Inferior parietal cortex (tissue), 1 donor: Measurements from ENCODE around the gene ASIC4.

Experiments used
- DNase-seq: peaks from one replicate; pipeline ENCODE4 v3.0.0-alpha.2; 2016; ENCODE audit errors: extremely low spot score

ASIC4 gene

DNA sequence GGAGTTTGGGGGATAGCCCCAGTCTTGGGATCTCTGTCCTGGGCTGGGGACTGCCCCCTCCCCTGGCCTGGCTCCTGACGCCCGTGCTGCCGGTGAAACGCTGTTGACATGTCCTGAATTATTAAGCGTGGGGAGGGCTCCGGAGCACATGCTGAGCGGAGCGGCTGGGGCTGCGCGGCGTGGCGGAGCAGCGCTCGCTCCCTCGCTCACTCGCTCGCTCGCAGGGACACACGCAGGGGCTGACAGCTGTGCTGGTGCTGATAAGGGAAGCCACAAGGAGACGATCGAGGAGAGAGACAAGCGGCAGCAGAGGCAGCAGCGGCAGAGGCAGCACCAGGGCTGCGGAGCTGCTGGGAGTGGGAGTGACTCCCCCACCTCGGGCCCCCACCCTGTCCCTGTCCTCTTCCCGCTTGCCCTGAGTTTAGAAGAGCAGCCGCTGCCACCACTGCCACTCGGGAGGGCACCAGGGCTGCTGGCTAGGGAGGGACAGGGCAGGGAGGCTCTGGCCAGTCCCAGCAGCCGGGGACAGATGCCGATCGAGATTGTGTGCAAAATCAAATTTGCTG, at the start of gene ASIC4:
Gene ASIC4 (plus strand): TSS at position 287 of the 566 bp plus-strand sequence. CDS start 243 bp downstream, at position 530.
- peak; percentile 39 for DNase-seq

GRCh38 chr2:219465659-219466561, 48.4 kb upstream of the ASIC4 start:
- no peak for DNase-seq

DNA sequence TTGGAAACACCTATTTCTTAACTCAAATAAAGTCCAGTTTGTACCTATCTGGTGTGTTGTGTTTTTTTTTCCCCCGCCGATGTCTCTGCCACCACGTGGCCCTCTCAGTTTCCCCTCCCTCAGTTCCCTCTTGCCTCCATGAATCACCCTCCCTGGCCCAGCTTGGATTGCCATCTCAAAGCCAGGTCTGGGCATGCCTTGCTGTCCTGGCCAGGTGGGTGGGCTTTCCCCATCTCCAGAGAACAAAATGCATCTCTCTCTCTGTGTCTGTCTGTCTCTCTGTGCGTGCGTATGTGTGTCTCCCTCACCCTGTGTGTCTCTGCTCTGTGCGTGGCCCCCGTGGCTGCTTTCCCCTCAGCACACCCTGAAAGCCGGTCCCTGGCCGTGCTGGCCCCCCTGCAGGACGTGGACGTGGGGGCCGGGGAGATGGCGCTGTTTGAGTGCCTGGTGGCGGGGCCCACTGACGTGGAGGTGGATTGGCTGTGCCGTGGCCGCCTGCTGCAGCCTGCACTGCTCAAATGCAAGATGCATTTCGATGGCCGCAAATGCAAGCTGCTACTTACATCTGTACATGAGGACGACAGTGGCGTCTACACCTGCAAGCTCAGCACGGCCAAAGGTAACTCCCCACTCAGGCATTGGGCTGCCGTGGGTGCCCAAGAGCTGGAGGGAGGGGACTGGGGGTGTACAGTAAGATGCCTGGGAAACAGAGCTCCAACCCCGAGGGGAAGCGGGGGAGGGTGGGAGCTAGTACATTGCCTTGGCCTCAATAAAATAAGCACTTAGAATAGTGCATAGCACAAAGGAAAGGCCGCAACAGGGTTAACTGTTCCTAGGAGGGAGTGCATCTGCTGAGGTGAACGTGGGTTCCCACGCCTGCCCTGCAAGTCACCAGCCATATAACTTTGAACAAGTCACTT, 47.2 kb upstream of the ASIC4 start:
- DNase-seq = no peak

DNA sequence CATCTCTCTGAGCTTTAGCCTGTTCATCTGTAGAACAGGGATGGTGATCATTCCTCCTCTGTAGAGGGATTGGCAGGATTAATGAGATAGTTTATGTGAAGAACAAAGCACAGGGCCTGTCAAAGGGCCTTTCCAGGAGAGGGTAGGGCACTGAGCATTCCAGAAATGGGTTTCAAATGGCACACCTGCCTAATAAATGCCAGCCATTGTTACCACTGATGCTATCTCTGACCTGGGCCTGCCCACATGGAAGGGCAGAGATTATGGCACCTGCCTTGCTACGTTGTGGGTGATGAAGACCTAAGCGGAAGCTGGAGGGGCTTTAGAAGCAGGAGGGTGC, 46.6 kb upstream of the ASIC4 start:
- DNase-seq = no peak

GRCh38 chr2:219468410-219469185, 45.7 kb upstream of the ASIC4 start:
- DNase-seq = no peak

DNA sequence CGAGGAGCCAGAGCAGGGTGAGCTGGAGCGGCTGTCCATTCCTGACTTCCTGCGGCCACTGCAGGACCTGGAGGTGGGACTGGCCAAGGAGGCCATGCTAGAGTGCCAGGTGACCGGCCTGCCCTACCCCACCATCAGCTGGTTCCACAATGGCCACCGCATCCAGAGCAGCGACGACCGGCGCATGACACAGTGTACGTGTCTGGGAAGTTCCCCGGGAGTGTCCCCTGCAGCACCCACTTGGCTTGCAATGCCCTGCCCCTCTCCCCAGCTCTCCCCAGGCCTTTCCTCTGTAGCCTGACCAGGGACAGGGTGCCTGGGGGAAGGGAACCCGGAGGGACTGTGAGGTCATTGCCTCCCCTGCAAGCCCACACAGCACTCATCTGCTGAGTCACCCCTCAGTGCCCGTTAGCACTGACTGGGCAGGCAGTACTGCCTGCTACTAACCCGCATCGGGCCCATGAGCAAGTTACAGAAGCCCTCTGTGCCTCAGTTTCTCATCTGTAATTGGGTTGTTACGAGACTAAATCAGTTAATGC, 45.0 kb upstream of the ASIC4 start:
- DNase-seq = no peak

DNA sequence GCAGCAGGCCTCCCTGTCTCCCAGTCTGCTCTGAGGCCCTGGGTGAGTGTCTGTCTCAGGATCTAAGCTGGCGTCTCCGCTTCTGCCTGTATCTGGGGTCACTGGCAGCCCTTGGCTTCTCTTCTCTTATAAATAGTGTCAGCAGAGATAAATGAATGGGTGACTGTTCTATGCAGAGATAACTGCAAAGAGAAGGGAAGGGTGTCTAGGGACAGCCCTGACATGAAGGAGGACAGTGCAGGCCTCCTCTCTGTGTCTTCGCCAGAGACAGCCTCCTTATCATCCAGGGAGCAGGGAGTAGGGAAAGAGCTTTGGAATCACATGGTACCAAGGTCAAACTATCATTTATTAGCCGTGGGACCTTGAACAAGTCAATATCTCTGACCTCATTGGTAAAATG, 43.9 kb upstream of the ASIC4 start:
- DNase-seq = no peak

DNA sequence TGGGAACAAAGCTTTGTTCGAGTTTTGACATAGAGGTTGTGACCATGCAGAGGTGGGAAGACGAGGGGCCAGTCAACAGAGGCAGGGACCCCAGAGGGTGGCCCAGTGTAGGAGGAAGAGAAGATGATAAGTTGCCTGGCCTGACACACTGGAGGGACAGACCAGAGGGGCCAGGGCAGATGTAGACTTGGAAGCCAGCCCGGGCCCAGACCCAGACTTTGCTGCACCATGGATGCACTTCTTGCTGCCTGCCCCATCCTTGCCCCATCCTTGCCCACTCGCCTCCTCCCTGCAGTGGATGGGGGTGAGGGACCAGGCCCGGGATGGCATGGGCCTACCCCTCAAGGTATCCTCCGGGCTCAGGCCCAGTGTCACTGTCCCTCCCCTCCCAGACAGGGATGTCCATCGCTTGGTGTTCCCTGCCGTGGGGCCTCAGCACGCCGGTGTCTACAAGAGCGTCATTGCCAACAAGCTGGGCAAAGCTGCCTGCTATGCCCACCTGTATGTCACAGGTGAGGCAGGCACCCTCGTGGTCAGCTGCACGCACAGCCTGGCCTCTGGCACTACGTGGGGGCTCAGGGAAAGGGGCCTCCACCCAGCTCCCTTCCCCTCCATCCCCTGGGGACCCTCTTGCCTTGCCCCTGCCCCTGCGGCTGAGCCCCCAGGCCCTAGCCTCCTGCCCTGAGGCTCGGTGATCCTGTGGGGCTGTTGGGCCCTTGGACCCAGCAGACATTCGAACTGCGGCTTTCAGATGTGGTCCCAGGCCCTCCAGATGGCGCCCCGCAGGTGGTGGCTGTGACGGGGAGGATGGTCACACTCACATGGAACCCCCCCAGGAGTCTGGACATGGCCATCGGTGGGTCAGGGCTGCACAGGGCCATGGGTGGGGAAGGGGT, 42.6 kb upstream of the ASIC4 start:
- DNase-seq = no peak

GRCh38 chr2:219472629-219473187, 41.6 kb upstream of the ASIC4 start:
- DNase-seq = no peak

DNA sequence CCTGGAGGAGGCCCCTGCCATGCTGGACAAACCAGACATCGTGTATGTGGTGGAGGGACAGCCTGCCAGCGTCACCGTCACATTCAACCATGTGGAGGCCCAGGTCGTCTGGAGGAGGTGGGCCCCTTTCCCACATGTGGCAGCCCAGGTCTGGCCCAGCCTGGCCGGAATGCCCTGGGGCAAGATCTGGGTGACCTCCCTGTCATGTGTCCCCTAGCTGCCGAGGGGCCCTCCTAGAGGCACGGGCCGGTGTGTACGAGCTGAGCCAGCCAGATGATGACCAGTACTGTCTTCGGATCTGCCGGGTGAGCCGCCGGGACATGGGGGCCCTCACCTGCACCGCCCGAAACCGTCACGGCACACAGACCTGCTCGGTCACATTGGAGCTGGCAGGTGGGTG, 40.8 kb upstream of the ASIC4 start:
- DNase-seq = no peak

DNA sequence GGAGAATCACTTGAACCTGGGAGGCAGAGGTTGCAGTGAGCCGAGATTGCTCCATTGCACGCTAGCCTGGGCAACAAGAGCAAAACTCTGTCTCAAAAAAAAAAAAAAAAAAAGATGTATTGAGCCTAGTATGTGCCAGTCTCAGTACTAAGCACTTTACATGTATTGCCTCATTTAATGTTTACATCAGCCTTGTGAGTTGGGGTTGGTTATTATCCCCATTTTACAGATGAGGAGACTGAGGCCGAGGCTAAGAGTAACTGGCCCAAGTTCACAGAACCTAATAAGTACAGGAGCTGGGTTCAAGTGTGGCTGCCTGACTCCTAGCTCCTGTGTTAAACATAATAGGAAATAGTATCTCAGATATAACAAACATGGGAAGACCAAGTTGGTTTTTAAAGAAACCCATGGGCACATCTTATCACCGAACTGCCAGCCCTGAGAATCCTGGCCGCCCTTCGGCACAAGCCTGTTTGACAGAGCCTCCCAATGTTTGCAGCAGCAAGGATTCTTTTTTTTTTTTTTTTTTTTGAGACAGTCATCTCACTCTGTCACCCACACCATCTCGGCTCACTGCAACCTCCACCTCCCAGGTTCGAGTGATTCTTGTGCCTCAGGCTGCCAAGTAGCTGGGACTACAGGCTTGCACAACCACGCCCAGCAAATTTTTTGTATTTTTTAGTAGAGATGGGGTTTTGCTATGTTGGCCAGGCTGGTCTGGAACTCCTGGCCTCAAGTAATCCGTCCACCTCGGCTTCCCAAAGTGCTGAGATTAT, 39.8 kb upstream of the ASIC4 start:
- DNase-seq = no peak

- DNase-seq = no peak
Observed at GRCh38 chr2:219475278-219475677, 39.0 kb upstream of the ASIC4 start.

DNA sequence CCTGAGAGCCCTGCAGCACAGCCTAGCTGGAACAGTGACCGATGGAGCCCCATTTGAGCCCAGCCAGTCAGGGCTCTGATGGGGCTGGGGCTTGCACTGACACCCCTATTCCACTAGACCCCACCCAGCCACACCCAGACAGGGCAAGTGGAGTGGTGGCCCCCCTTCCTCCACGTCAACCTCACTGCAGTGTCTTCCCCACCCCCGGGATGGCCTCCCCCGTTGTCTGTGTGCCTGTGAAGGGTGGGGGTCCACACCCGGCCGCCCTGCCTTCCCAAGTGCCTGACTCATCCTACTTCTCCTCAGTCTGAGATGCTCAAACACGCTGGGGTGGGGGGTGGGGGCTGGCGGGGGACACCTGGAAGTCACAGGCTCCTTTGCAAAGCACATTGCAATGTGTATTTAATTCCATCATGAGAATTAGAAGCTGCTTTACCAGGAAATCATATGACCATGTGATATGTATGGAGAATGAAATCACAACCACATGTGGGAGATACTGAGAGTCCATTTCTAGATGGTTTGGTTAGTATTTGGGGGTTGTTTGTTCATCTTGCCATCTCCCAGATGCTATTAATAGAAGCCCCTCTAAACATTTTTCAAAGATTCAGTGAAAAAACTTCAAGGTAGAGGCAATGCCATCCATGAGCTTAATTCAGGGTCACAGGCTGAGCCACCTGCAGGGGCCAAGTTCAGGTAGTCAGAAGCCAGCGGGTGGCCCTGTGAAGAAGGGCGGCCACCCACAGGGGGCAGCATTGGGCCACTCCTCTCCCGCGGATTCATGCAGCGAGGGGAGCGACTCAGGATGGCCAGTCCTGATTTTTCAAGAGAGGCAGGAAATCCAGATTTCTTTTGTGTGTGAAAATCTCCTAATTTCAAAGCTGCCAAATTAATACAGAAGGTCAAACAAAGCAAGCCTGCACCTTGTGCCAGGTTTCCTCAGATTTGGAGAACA, 38.3 kb upstream of the ASIC4 start:
- DNase-seq = peak; percentile 59

GRCh38 chr2:219476652-219477151, 37.6 kb upstream of the ASIC4 start:
- no peak for DNase-seq

DNA sequence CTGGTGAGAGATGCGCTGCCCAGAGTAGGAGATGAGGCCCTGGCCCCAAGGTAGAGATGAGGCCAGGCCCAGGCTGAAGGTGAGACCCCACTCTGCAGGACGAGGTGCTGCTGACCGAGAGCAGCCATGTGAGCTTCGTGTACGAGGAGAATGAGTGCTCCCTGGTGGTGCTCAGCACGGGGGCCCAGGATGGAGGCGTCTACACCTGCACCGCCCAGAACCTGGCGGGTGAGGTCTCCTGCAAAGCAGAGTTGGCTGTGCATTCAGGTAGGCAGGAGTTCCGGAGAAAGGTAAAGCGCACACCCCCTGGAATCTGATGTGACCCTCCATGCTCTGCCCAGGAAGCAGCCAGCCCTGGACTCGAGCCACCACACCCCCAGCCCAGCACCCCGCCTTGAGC, 37.1 kb upstream of the ASIC4 start:
- DNase-seq = no peak

- no peak for DNase-seq
Observed at GRCh38 chr2:219477815-219478214, 36.5 kb upstream of the ASIC4 start.

DNA sequence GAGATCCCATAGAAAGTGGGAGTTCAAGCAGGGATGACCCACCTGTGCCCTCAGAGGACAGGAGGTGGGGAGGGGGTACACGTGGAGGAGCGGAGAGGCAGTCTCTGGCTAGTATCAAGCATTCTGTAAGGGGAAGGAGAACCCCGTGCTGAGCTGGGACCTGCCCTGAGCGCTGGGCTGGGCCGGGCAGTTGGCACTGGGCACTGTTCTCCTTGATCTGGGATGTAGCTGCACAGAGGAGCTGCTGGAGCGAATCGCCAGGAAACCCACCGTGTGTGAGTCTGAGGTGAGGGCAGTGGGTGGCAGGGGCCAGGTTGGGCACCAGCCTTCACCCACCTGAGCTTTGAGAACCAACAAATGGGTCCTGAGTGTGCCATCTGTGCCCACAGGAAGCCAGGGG, 35.4 kb upstream of the ASIC4 start:
- DNase-seq = no peak

- DNase-seq = no peak
Observed at GRCh38 chr2:219480004-219480403, 34.3 kb upstream of the ASIC4 start.
